RWPE2 (cell line): ENCODE measurements around the gene UTRN.

ENCODE experiments used
- ATAC-seq: fragments of 200-7000 bp; cut with Tn5 transposase; 3 replicates; pipeline ENCODE4 v1.9.1; 2021; ENCODE audit warnings: low read depth
- DNase-seq: peaks from one replicate; pipeline ENCODE4 v3.0.0-alpha.2; 2020; ENCODE audit warnings: low spot score
- H3K27ac ChIP-seq: fragments of 450-650 bp; 2 replicates; pipeline ENCODE4 v1.5.1; 2017; ENCODE audit warnings: mild to moderate bottlenecking; ENCODE audit not compliant: poor library complexity, severe bottlenecking
- H3K27me3 ChIP-seq: fragments of 250-450 bp; sonication (Bioruptor Pico); 2 replicates; pipeline ENCODE4 v1.5.1; 2021; ENCODE audit warnings: mild to moderate bottlenecking, moderate library complexity; ENCODE audit not compliant: insufficient read depth, poor library complexity, severe bottlenecking
- H3K36me3 ChIP-seq: fragments of 250-450 bp; sonication (Bioruptor Pico); 2 replicates; pipeline ENCODE4 v1.5.1; 2020; ENCODE audit warnings: low read depth, mild to moderate bottlenecking, moderate library complexity
- H3K4me1 ChIP-seq: fragments of 250-450 bp; sonication (Bioruptor Pico); 2 replicates; pipeline ENCODE4 v1.5.1; 2021; ENCODE audit warnings: mild to moderate bottlenecking, moderate library complexity; ENCODE audit not compliant: insufficient read depth, poor library complexity, severe bottlenecking
- H3K4me3 ChIP-seq: fragments of 250-450 bp; sonication (Bioruptor Pico); 2 replicates; pipeline ENCODE4 v1.5.1; 2021; ENCODE audit warnings: mild to moderate bottlenecking, moderate library complexity; ENCODE audit not compliant: severe bottlenecking
- H3K9me3 ChIP-seq: fragments of 250-450 bp; sonication (Bioruptor Pico); 2 replicates; pipeline ENCODE4 v1.5.1; 2021; ENCODE audit warnings: mild to moderate bottlenecking, moderate library complexity; ENCODE audit not compliant: severe bottlenecking
- TF ChIP-seq, protein P1 (sequence below): fragments of 450-650 bp; IDR thresholded peaks from one replicate; pipeline ENCODE4 v1.5.1; 2017; ENCODE audit warnings: mild to moderate bottlenecking, moderate library complexity; ENCODE audit not compliant: poor library complexity, severe bottlenecking

The UTRN gene

GRCh38 chr6:144283646-144284477, 1.3 kb upstream of the UTRN start:
- TF ChIP-seq, protein P1, sequence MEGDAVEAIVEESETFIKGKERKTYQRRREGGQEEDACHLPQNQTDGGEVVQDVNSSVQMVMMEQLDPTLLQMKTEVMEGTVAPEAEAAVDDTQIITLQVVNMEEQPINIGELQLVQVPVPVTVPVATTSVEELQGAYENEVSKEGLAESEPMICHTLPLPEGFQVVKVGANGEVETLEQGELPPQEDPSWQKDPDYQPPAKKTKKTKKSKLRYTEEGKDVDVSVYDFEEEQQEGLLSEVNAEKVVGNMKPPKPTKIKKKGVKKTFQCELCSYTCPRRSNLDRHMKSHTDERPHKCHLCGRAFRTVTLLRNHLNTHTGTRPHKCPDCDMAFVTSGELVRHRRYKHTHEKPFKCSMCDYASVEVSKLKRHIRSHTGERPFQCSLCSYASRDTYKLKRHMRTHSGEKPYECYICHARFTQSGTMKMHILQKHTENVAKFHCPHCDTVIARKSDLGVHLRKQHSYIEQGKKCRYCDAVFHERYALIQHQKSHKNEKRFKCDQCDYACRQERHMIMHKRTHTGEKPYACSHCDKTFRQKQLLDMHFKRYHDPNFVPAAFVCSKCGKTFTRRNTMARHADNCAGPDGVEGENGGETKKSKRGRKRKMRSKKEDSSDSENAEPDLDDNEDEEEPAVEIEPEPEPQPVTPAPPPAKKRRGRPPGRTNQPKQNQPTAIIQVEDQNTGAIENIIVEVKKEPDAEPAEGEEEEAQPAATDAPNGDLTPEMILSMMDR, result no peak
- Histone ChIP-seq H3K4me1 (peaks cover 8% of the 10 kb centered on the region), H3K27ac (peak overlapping the region; percentile 86), H3K27me3 (no peaks in the 10 kb centered on the region), H3K4me3 (peak overlapping the region; percentile 74), H3K36me3 (peaks cover 9% of the 10 kb centered on the region; the same call in 1 of the 2 replicates), H3K9me3 (no peaks in the 10 kb centered on the region)
- DNase-seq, result no peak
- no peak for ATAC-seq

GRCh38 chr6:144284478-144284782, 705 bp upstream of the UTRN start:
- peak overlapping the region; percentile 86 for H3K27ac ChIP-seq
- TF ChIP-seq, protein P1, result no peak
- DNase-seq (no peak), ATAC-seq (no peak)
- no peaks in the 10 kb centered on the region for H3K9me3 ChIP-seq
- H3K27me3 ChIP-seq, result no peaks in the 10 kb centered on the region
- H3K36me3 ChIP-seq, result peaks cover 9% of the 10 kb centered on the region; the same call in 1 of the 2 replicates
- H3K4me1 ChIP-seq, result peaks cover 4% of the 10 kb centered on the region
- peak overlapping the region; percentile 74 for H3K4me3 ChIP-seq

- H3K27ac ChIP-seq, result peak overlapping the region; percentile 86
Measured at GRCh38 chr6:144285548-144285797, 338 bp downstream of the UTRN start.

GRCh38 chr6:144285798-144286502, 815 bp downstream of the UTRN start:
- Histone ChIP-seq H3K27ac (peak overlapping the region; percentile 86), H3K36me3 (peaks cover 9% of the 10 kb centered on the region; the same call in 1 of the 2 replicates), H3K4me3 (peak overlapping the region; percentile 74), H3K9me3 (no peaks in the 10 kb centered on the region), H3K4me1 (peaks cover 4% of the 10 kb centered on the region), H3K27me3 (no peaks in the 10 kb centered on the region)
- ATAC-seq, result peak; percentile 19
- peak; percentile 76 for DNase-seq
- TF ChIP-seq, protein P1, result no peak

More at GRCh38 chr6:144285548-144285797, 338 bp downstream of the UTRN start:
- no peak; the same call in 2 of the 3 replicates for ATAC-seq
- Histone ChIP-seq H3K27me3 (no peaks in the 10 kb centered on the region), H3K4me1 (peaks cover 4% of the 10 kb centered on the region), H3K36me3 (peaks cover 9% of the 10 kb centered on the region; the same call in 1 of the 2 replicates), H3K4me3 (peak overlapping the region; percentile 74), H3K9me3 (no peaks in the 10 kb centered on the region)
- DNase-seq, result no peak
- TF ChIP-seq, protein P1, result no peak
